HFFc6 (cell line): ENCODE measurements around the gene PRUNE1. TPM values are rescaled to one million over a fixed set of nuclear protein-coding genes. Genes with fewer than 3 reads are reported as not detected.

Source experiments
- DNase-seq: peaks from one replicate; pipeline ENCODE4 v3.0.0-alpha.2; 2018
- H3K27ac Mint-ChIP-seq: 2 replicates; pipeline ENCODE4 v1.8.0; 2020; ENCODE audit warnings: mild to moderate bottlenecking, mixed read lengths
- H3K27me3 Mint-ChIP-seq: 2 replicates; pipeline ENCODE4 v1.8.0; 2021; ENCODE audit warnings: mild to moderate bottlenecking, moderate library complexity, mixed read lengths; ENCODE audit not compliant: insufficient read depth
- H3K36me3 Mint-ChIP-seq: 2 replicates; pipeline ENCODE4 v1.8.0; 2021; ENCODE audit warnings: low read depth, mixed read lengths
- H3K4me1 Mint-ChIP-seq: 2 replicates; pipeline ENCODE4 v1.8.0; 2020; ENCODE audit warnings: low read depth, mixed read lengths
- H3K4me3 Mint-ChIP-seq: 2 replicates; pipeline ENCODE4 v1.8.0; 2020; ENCODE audit warnings: mild to moderate bottlenecking, moderate library complexity, mixed read lengths
- H3K9me3 Mint-ChIP-seq: 2 replicates; pipeline ENCODE4 v1.8.0; 2020; ENCODE audit warnings: mild to moderate bottlenecking, mixed read lengths
- total RNA-seq, 6 experiments: library from RNA; stranded (reverse); fragmentation: NEBNext Ultra II Directional; extraction: Animal tissue kit (Norgen Biotek cat#: 25700); gene quantifications; 2 replicates in 1 of 6; 3 replicates in 5 of 6; pipeline ENCODE4 v1.2.3, GENCODE V29; 2021
- TF ChIP-seq, protein P1 (sequence below): fragments of 200-600 bp; sonication (generic); IDR thresholded peaks from 2 replicates; pipeline ENCODE4 v1.5.0; 2021; ENCODE audit warnings: antibody characterized with exemption, mild to moderate bottlenecking

The PRUNE1 gene
- total RNA-seq, 6 experiments from 2014 or later, result 6.6 to 10.0 (median 7.7) TPM

DNA sequence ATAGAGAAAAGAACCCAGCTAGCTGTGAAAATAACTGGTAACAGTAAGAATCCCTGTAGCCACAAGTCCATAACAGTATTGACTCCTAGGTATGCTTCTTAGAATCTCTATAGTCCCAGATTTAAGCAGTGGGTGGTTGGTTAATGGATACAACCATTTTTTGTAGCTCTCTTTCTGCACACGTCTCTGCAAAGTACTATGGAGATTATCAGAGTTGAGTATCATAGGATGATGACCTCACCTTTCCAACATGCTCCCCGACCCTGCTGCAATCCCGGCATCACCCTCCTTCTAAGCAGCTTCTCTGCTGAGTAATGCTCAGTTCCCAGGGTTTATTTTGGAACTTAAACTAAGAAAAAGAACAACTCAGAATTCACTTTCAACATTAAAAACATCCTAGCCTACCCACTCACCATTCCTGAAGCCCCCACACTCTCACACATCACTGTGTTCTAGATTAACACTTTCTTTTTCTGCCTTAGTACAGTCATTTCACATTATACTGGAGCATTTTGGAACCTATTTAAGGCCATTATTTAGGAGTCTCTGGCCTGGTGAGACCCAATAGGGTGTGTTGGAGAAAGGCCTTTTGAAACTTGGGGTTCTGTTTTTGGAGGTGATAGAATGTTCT lies 54.6 kb downstream of the PRUNE1 start:
- H3K4me3 Mint-ChIP-seq, result peak overlapping the region; percentile 93

DNA sequence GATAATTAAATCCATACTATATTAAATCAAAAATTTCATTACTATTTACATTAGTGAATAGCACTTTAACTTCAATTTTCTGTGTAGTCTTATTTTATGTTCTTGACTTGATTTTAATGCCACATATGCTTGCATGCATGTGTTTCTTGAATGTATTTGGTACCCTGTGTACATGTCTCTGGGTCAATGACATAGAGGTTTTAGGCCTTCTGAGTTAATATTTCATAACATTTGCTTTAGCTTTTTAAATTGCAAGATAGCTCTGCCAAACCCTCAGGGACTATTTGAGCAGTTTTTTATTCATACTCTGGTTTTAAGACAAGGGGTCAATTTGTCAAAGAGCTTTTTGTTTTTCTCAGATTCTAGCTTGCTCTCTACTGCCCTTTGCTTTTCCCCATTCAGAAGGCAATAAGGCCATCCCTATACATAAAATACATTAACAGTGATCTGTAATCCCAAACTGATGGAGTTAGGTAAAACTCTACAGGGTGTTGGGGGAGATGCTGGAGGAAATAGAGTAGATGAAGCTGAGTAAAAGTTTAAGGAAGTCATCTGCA lies 56.9 kb downstream of the PRUNE1 start:
- Mint-ChIP-seq H3K27ac (0 out of 2 replicates have a peak overlapping the region, but pooled peaks have one; percentile 2), H3K4me3 (no peak overlapping the region), H3K36me3 (peaks cover 15% of the 10 kb centered on the region), H3K4me1 (peaks cover 28% of the 10 kb centered on the region), H3K9me3 (no peaks in the 10 kb centered on the region), H3K27me3 (0 out of 2 replicates have a peak, but pooled peaks cover 2% of the 10 kb centered on the region)
- TF ChIP-seq, protein P1, sequence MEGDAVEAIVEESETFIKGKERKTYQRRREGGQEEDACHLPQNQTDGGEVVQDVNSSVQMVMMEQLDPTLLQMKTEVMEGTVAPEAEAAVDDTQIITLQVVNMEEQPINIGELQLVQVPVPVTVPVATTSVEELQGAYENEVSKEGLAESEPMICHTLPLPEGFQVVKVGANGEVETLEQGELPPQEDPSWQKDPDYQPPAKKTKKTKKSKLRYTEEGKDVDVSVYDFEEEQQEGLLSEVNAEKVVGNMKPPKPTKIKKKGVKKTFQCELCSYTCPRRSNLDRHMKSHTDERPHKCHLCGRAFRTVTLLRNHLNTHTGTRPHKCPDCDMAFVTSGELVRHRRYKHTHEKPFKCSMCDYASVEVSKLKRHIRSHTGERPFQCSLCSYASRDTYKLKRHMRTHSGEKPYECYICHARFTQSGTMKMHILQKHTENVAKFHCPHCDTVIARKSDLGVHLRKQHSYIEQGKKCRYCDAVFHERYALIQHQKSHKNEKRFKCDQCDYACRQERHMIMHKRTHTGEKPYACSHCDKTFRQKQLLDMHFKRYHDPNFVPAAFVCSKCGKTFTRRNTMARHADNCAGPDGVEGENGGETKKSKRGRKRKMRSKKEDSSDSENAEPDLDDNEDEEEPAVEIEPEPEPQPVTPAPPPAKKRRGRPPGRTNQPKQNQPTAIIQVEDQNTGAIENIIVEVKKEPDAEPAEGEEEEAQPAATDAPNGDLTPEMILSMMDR, result no peak
- DNase-seq, result no peak

More for the DNA sequence above, 54.6 kb downstream of the PRUNE1 start:
- Mint-ChIP-seq H3K4me1 (peaks cover 32% of the 10 kb centered on the region), H3K36me3 (peaks cover 27% of the 10 kb centered on the region), H3K9me3 (no peaks in the 10 kb centered on the region), H3K27ac (peak overlapping the region; percentile 99), H3K27me3 (peaks cover 5% of the 10 kb centered on the region; the same call in 1 of the 2 replicates)
- DNase-seq, result peak; percentile 87
- TF ChIP-seq, protein P1, result no peak

DNA sequence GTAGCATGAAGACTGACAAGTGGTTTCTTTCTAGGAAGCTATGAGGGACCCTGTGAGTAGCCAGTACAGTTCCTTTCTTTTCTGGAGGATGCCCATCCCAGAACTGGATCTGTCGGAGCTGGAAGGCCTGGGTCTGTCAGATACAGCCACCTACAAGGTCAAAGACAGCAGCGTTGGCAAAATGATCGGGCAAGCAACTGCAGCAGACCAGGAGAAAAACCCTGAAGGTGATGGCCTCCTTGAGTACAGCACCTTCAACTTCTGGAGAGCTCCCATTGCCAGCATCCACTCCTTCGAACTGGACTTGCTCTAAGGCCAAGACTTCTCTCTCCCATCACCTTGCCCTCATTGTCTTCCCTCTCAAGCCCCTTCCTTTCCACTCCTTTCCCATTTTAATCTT lies 58.9 kb downstream of the PRUNE1 start:
- Mint-ChIP-seq H3K27me3 (peaks cover 3% of the 10 kb centered on the region), H3K4me3 (no peak overlapping the region), H3K27ac (peak overlapping the region; percentile 40), H3K9me3 (no peaks in the 10 kb centered on the region), H3K36me3 (peaks cover 15% of the 10 kb centered on the region), H3K4me1 (peaks cover 23% of the 10 kb centered on the region)
- TF ChIP-seq, protein P1, result no peak
- no peak for DNase-seq

DNA sequence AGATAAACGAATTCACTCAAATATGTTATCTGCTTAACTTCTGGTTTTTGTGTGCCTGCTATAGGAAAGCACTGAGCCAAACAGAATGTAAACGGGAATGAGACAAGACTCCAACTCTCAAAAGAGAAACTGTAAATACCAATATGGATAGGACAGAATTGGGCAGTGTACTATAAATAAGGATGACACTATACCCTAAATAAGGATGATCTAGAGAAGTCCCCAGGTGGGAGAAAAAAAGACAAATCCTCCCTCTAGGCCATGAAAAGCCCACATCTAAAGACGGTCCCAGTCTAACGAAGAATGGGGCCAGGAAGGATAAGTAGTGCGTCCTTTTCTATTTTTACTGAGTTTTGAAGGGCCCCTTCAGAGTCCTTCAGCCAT lies 60.8 kb downstream of the PRUNE1 start:
- H3K27me3 Mint-ChIP-seq, result peaks cover 3% of the 10 kb centered on the region
- TF ChIP-seq, protein P1, result no peak
- H3K4me1 Mint-ChIP-seq, result peaks cover 12% of the 10 kb centered on the region
- DNase-seq, result no peak
- no peaks in the 10 kb centered on the region for H3K9me3 Mint-ChIP-seq
- H3K36me3 Mint-ChIP-seq, result peaks cover 15% of the 10 kb centered on the region
- H3K4me3 Mint-ChIP-seq, result peak overlapping the region; percentile 49; the same call in 1 of the 2 replicates
- peak overlapping the region; percentile 45 for H3K27ac Mint-ChIP-seq

DNA sequence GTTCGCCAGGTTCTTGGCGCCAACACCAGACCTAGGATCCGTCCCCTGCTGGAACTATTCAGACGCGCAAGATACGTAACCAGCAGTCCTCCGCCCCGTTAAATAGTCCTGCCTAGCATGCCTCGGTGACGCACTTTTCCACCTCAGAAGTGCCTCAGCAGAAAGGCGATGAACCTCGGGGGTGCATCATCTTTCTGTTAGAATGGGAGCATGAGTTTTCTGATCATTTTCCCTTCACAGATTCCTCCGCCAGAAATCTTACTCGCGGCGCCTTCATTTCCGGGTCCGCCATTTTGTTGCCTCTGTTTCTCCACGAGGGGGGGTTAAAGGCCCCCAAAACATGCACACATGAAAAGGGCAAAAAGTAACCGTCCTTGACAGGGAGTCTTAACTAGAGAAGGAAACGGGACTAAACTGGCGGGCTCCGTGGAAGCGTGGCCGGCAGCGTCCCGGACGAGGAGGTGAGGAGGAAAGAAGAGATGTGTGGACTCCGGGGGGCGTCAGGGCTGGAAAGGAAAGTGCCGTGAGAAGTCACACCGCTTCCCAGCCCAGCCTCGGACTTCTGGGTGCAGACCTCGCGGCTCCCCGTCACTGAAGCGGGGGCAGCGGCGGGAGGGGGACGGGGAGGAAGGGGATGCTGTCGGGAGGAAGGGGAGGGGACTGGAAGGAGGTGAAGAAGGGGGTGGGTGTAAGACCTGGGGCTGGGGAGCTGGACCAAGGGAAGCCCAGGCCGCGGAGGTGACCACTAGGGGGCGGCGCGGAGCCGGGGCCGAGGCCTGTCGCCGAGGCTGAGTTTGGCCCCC lies 62.4 kb downstream of the PRUNE1 start, which contains the start of gene GABPB2:
TSS of gene GABPB2 (plus strand) at position 288 of the 803 bp plus-strand sequence. CDS start 17,429 bp downstream, outside the sequence.
- Mint-ChIP-seq H3K27me3 (peaks cover 3% of the 10 kb centered on the region), H3K9me3 (no peaks in the 10 kb centered on the region), H3K27ac (peak within 1 kb of the TSS; percentile 100), H3K36me3 (peaks cover 11% of the 10 kb centered on the region), H3K4me1 (peaks cover 12% of the 10 kb centered on the region), H3K4me3 (peak within 1 kb of the TSS; percentile 97)
- TF ChIP-seq, protein P1, result peak; percentile 94
- peak; percentile 95 for DNase-seq
